Testis (tissue), 3 donors: ENCODE measurements around the gene SIVA1. TPM values are rescaled to one million over a fixed set of nuclear protein-coding genes. Genes with fewer than 3 reads are reported as not detected.

Experiments used
- DNase-seq: peaks from one replicate; pipeline ENCODE4 v3.0.0-alpha.2; 2019
- H3K27ac ChIP-seq, 2 donors: fragments of 200-600 bp; sonication (generic); one replicate each; pipeline ENCODE4 v1.5.1; 2019
- H3K27me3 ChIP-seq: fragments of 200-600 bp; sonication (generic); one replicate; pipeline ENCODE4 v1.5.1; 2019
- H3K36me3 ChIP-seq: fragments of 200-600 bp; sonication (generic); one replicate; pipeline ENCODE4 v1.5.1; 2017; ENCODE audit warnings: low read depth; ENCODE audit errors: missing control alignments
- H3K4me1 ChIP-seq: fragments of 200-600 bp; sonication (generic); one replicate; pipeline ENCODE4 v1.5.1; 2019
- H3K4me3 ChIP-seq, 2 donors: fragments of 200-600 bp; sonication (generic); one replicate each; pipeline ENCODE4 v1.5.1; 2017 to 2019
- H3K9me3 ChIP-seq: fragments of 200-600 bp; sonication (generic); one replicate; pipeline ENCODE4 v1.5.1; 2017
- CTCF ChIP-seq, 3 experiments: fragments of 450-650 bp in 2 of 3; fragments of 200-600 bp in 1 of 3; sonication (generic) in 1 of 3; IDR thresholded peaks; one replicate each; pipeline ENCODE4 v1.5.1; 2016 to 2019; ENCODE audit warnings: antibody characterized with exemption in 3 of 3, mild to moderate bottlenecking in 2 of 3, moderate library complexity in 1 of 3
- POLR2A ChIP-seq: fragments of 450-650 bp; IDR thresholded peaks from one replicate; pipeline ENCODE4 v1.6.1; 2017; ENCODE audit warnings: antibody characterized with exemption, mild to moderate bottlenecking, moderate library complexity
- WGBS, 2 donors: methylation state at CpG; one replicate each; pipeline ENCODE4 v1.1.5; 2018; 5-methylcytosine and 5-hydroxymethylcytosine counted together
- intact Hi-C: fragments of 100-400 bp; cut with DNase I; formaldehyde crosslinking; loops from one replicate; pipeline ENCODE4 v1.15.1; 2023; ENCODE audit warnings: low total_unique reads
- polyA plus RNA-seq: library from polyadenylated mRNA; stranded (reverse); fragments of 350-450 nt; fragmentation: Illumina TruSeq; extraction: RNeasy Lipid Tissue Mini Kit (QIAGEN cat#74804); gene quantifications from one replicate; pipeline ENCODE4 v1.2.3, GENCODE V29; 2014; ENCODE audit warnings: low read depth, low replicate concordance; ENCODE audit not compliant: insufficient read depth
- total RNA-seq, 2 donors: library from RNA; depleted of rRNA; stranded (reverse); fragments of >200 nt; gene quantifications; one replicate each; pipeline ENCODE4 v1.2.3, GENCODE V29; 2016

The SIVA1 gene
- total and polyA plus RNA-seq, 3 donors from 2014 or later = 99.5 to 247 (median 236) TPM

- peaks cover 11% of the 10 kb centered on the region for H3K4me1 ChIP-seq
- WGBS, 2 donors = 80 to 85% methylated on average over 24 of the region's 24 CpGs
- H3K4me3 ChIP-seq = no peak overlapping the region
- intact Hi-C loops = no loop called here
- H3K9me3 ChIP-seq = no peaks in the 10 kb centered on the region
- no peak for DNase-seq
- H3K27ac ChIP-seq = no peak overlapping the region
- no peak for TF ChIP-seq POLR2A
- no peak for TF ChIP-seq CTCF (IDR thresholded peaks at IDR 0.05)
- H3K36me3 ChIP-seq = no peaks in the 10 kb centered on the region
- H3K27me3 ChIP-seq = no peaks in the 10 kb centered on the region
Measured at GRCh38 chr14:104770072-104770579, 17.2 kb downstream of the SIVA1 start.

DNA sequence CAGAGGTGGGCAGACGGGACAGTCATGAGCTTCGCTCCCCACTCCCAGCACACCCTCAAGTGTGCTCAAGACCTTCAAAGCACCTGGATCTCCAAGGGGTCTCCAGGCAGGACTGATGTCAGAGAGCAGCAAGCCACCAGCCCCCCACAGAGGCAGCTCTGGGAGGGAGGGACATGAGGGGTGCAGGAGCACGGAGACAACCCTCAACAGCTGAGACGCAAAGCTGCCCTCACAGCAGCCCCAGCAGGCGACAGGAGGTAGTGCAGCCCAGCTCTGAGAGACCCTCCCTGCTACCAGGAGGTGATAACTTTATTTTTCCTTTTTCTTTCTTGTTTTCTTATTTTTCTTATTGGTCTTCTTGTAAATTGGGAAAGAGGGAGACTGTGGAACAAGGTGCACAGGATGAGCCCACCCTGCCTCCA is 17.9 kb downstream of the SIVA1 start:
- H3K4me3 ChIP-seq = no peak overlapping the region
- H3K4me1 ChIP-seq = peaks cover 11% of the 10 kb centered on the region
- intact Hi-C loops = no loop called here
- TF ChIP-seq POLR2A = no peak
- TF ChIP-seq CTCF (IDR thresholded peaks at IDR 0.05) = peak; percentile 15 to 51 (median 16)
- no peak for DNase-seq
- H3K36me3 ChIP-seq = no peaks in the 10 kb centered on the region
- H3K27ac ChIP-seq = no peak overlapping the region
- 95 to 100% methylated on average over 3 to 5 of the region's 5 CpGs for WGBS, 2 donors
- no peaks in the 10 kb centered on the region for H3K27me3 ChIP-seq
- no peaks in the 10 kb centered on the region for H3K9me3 ChIP-seq

- H3K4me1 ChIP-seq = peaks cover 11% of the 10 kb centered on the region
- no peak overlapping the region for H3K27ac ChIP-seq
- TF ChIP-seq CTCF (IDR thresholded peaks at IDR 0.05) (no peak), POLR2A (no peak)
- H3K9me3 ChIP-seq = no peaks in the 10 kb centered on the region
- 98 to 100% methylated on average over 1 to 4 of the region's 4 CpGs for WGBS, 2 donors
- no peaks in the 10 kb centered on the region for H3K36me3 ChIP-seq
- no peak overlapping the region for H3K4me3 ChIP-seq
- no peak for DNase-seq
- intact Hi-C loops = no loop called here
- no peaks in the 10 kb centered on the region for H3K27me3 ChIP-seq
Measured at GRCh38 chr14:104771374-104771773, 18.4 kb downstream of the SIVA1 start.

DNA sequence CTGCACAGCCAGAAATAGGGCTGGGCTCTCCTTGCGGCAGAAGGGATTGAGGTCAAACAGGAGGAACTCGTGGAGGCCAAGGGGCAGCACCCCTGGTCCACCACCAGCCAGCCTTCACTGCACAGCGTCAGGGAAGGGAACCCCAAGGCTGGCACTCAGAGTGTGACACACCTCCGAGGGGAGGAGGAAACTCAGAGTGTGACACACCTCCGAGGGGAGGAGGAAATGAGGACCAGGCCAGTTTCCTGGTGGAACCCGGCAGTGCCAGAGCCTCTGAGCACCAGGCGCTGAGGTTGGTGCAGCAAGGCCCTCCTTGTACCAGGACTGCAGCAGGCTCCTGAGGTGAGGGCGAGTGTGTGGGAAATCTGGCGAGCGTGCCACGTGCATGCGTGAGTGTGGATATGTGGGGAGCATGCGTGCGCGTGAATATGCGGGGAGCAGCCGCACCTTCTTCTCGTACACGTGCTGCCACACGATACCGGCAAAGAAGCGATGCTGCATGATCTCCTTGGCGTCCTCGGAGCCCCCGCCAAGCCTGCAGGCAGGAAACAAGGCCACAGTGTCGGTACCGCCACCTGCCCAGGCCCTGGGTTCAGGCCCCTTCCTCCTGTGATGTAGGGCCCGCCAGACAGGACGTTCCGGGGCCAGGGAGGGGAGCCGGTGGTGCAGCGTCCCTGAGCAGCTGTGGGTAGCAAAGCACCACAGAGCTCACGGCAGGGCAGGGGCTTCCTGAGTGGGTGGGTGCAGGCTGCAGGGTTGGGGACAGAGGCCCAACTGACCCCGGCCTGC is 19.2 kb downstream of the SIVA1 start:
- intact Hi-C loops = no loop called here
- Histone ChIP-seq H3K27me3 (no peaks in the 10 kb centered on the region), H3K4me3 (no peak overlapping the region), H3K36me3 (no peaks in the 10 kb centered on the region), H3K9me3 (no peaks in the 10 kb centered on the region), H3K27ac (no peak overlapping the region), H3K4me1 (peaks cover 11% of the 10 kb centered on the region)
- no peak for TF ChIP-seq POLR2A
- TF ChIP-seq CTCF (IDR thresholded peaks at IDR 0.05) = no peak
- 91 to 92% methylated on average over 27 to 34 of the region's 34 CpGs for whole genome bisulfite sequencing, 2 donors
- DNase-seq = no peak
